Measurements from ENCODE around the gene GRK4. TPM values are rescaled to one million over a fixed set of nuclear protein-coding genes. Genes with fewer than 3 reads are reported as not detected.

GRK4 gene
- total and polyA plus RNA-seq, 2 of the 4 experiments (the other 2 are of a cell fraction), result 1.6 to 2.2 TPM

DNA sequence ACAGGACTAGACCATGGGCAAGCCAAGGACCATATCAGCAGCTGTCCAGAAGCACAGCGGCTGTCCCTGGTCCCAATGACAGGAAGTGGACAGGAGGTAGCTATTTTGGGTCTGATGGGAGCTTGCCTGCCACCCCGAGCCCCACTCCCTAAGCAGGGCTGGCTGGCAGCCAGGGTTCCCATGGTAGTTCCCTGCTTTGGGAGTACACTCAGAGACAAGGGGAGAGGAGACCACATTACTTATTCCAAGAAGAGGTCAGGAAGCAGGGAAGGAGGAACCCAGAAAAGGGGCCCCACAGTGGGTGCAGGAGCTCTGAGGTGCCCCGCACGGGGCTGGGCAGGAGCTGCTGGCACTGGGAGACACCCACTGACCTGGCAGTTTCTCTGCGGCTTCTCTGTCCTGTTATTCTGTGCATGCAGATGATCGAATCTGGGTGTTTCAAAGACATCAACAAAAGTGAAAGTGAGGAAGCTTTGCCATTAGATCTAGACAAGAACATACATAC lies 74.6 kb downstream of the GRK4 start:
- DNase-seq (no peak), ATAC-seq (ENCODE audit: low read depth) (no peak)
- no TSS peak for BruUV-seq (replicated peaks)
- Histone ChIP-seq H4K20me1 (ENCODE audit: insufficient read depth, low read length) (no peaks in the 10 kb centered on the region), H3K9me1 (ENCODE audit: insufficient read depth, low read length) (no peaks in the 10 kb centered on the region), H3K4ac (ENCODE audit: low read depth, low read length) (no peak overlapping the region), H3K27ac (ENCODE audit: insufficient read depth, low read length) (no peak overlapping the region), H2BK5ac (ENCODE audit: low read depth, low read length, poor library complexity, severe bottlenecking) (no peak overlapping the region), H4K91ac (ENCODE audit: insufficient read depth, low read depth, low read length) (no peak overlapping the region), H3K9me3 (ENCODE audit: control insufficient read depth, insufficient read depth, low read length) (no peaks in the 10 kb centered on the region), H3K56ac (ENCODE audit: extremely low read depth, insufficient read depth, low read length) (no peak overlapping the region), H4K5ac (ENCODE audit: low read depth, low read length) (no peak overlapping the region), H3K4me1 (ENCODE audit: control insufficient read depth, insufficient read depth, low read length) (peaks cover 2% of the 10 kb centered on the region; the same call in 1 of the 2 replicates), H2AK9ac (replicated peaks; ENCODE audit: low read depth, low read length, poor library complexity) (no peak overlapping the region), H3K23ac (ENCODE audit: low read depth, low read length) (no peak overlapping the region), H4K8ac (ENCODE audit: low read depth in 2 of 2, low read length in 2 of 2) (no peak overlapping the region), H3K27me3 (ENCODE audit: control insufficient read depth, insufficient read depth, low read length) (peaks cover 25% of the 10 kb centered on the region), H2BK15ac (ENCODE audit: low read depth, low read length) (no peak overlapping the region), H3K14ac (replicated peaks; ENCODE audit: low read depth, low read length) (no peak overlapping the region), H2AFZ (replicated peaks; ENCODE audit: low read length, poor library complexity) (peak overlapping the region; percentile 55), H3K36me3 (ENCODE audit: control insufficient read depth, insufficient read depth, low read length) (no peaks in the 10 kb centered on the region), H3K18ac (ENCODE audit: low read depth, low read length) (no peak overlapping the region), H3K79me1 (ENCODE audit: low read depth in 1 of 2, low read length in 2 of 2) (no peaks in the 10 kb centered on the region), H2AK5ac (ENCODE audit: low read depth, low read length) (no peak overlapping the region), H3K4me3 (ENCODE audit: insufficient read depth, low read depth, low read length) (no peak overlapping the region), H2BK120ac (ENCODE audit: low read depth, low read length) (no peak overlapping the region), H3K4me2 (ENCODE audit: low read depth, low read length) (peak overlapping the region; percentile 54; the same call in 1 of the 2 replicates), H3K9ac (ENCODE audit: low read depth, low read length) (no peak overlapping the region), H2BK20ac (ENCODE audit: low read depth, low read length) (no peak overlapping the region)
- ChIA-PET POLR2A (ENCODE audit: unreplicated experiment) (no interaction called here), CTCF (interaction anchor here (0.5 kb wide), 1 partner anchor 42 kb away, joined by 3 read pairs; no protein-coding TSS in a partner anchor)
- intact Hi-C loops (cut with micrococcal nuclease), result loop anchor here (1.0 to 5.0 kb wide), 3 partner anchors 60 to 276 kb away; partner anchors contain the start of genes GRK4 and NOP14
- in situ Hi-C loops (cut with MboI; ENCODE audit: low sequenced_read_pairs), result loop anchor here (25.0 kb wide), 1 partner anchor 276 kb away; the partner anchor contains the start of gene TNIP2
- TF ChIP-seq, protein P1, sequence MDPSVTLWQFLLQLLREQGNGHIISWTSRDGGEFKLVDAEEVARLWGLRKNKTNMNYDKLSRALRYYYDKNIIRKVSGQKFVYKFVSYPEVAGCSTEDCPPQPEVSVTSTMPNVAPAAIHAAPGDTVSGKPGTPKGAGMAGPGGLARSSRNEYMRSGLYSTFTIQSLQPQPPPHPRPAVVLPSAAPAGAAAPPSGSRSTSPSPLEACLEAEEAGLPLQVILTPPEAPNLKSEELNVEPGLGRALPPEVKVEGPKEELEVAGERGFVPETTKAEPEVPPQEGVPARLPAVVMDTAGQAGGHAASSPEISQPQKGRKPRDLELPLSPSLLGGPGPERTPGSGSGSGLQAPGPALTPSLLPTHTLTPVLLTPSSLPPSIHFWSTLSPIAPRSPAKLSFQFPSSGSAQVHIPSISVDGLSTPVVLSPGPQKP (IDR thresholded peaks at IDR 0.05; ENCODE audit: borderline replicate concordance, low read depth, low read length), result no peak
- TF ChIP-seq FOS (IDR thresholded peaks at IDR 0.05; ENCODE audit: low read depth, low read length) (no peak), RCOR1 (IDR thresholded peaks at IDR 0.05; ENCODE audit: insufficient replicate concordance, low read length) (no peak), POLR2A (IDR thresholded peaks at IDR 0.05; ENCODE audit: low read depth, low read length) (no peak), CEBPB (IDR thresholded peaks at IDR 0.05; ENCODE audit: low read depth, low read length) (no peak), BHLHE40 (IDR thresholded peaks at IDR 0.05; ENCODE audit: low read depth, low read length) (no peak), MXI1 (IDR thresholded peaks at IDR 0.05; ENCODE audit: borderline replicate concordance, low read depth, low read length) (no peak), NFE2L2 (IDR thresholded peaks at IDR 0.05; ENCODE audit: low read depth, low read length) (no peak), CHD1 (IDR thresholded peaks at IDR 0.05; ENCODE audit: low read depth, low read length) (no peak), MAFK (IDR thresholded peaks at IDR 0.05; ENCODE audit: low read depth, low read length) (no peak), RAD21 (IDR thresholded peaks at IDR 0.05; ENCODE audit: low read length) (no peak), SMC3 (IDR thresholded peaks at IDR 0.05; ENCODE audit: low read depth, low read length) (no peak), MAZ (IDR thresholded peaks at IDR 0.05; ENCODE audit: borderline replicate concordance, low read depth, low read length) (no peak)
- TF ChIP-seq, protein P2, sequence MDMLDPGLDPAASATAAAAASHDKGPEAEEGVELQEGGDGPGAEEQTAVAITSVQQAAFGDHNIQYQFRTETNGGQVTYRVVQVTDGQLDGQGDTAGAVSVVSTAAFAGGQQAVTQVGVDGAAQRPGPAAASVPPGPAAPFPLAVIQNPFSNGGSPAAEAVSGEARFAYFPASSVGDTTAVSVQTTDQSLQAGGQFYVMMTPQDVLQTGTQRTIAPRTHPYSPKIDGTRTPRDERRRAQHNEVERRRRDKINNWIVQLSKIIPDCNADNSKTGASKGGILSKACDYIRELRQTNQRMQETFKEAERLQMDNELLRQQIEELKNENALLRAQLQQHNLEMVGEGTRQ (IDR thresholded peaks at IDR 0.05; ENCODE audit: low read depth, low read length), result no peak
- TF ChIP-seq, protein P3, sequence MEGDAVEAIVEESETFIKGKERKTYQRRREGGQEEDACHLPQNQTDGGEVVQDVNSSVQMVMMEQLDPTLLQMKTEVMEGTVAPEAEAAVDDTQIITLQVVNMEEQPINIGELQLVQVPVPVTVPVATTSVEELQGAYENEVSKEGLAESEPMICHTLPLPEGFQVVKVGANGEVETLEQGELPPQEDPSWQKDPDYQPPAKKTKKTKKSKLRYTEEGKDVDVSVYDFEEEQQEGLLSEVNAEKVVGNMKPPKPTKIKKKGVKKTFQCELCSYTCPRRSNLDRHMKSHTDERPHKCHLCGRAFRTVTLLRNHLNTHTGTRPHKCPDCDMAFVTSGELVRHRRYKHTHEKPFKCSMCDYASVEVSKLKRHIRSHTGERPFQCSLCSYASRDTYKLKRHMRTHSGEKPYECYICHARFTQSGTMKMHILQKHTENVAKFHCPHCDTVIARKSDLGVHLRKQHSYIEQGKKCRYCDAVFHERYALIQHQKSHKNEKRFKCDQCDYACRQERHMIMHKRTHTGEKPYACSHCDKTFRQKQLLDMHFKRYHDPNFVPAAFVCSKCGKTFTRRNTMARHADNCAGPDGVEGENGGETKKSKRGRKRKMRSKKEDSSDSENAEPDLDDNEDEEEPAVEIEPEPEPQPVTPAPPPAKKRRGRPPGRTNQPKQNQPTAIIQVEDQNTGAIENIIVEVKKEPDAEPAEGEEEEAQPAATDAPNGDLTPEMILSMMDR (conservative IDR thresholded peaks at IDR 0.05; ENCODE audit: low read depth, low read length), result no peak
- 40% methylated on average over 1 of the region's 6 CpGs; no CpG with 5 or more reads in 1 of the 2 experiments for WGBS, 2 experiments (ENCODE audit: extremely low coverage in 2 of 2, insufficient read length in 1 of 2)
- dilution Hi-C loops (cut with HindIII; ENCODE audit: low sequenced_read_pairs, unreplicated experiment), result no loop called here
